ENCODE results near the gene CRMP1. TPM values are rescaled to one million over a fixed set of nuclear protein-coding genes. Genes with fewer than 3 reads are reported as not detected.

Gene CRMP1
- total RNA-seq, 1 donor from 2014 or later, result 15.7 TPM

DNA sequence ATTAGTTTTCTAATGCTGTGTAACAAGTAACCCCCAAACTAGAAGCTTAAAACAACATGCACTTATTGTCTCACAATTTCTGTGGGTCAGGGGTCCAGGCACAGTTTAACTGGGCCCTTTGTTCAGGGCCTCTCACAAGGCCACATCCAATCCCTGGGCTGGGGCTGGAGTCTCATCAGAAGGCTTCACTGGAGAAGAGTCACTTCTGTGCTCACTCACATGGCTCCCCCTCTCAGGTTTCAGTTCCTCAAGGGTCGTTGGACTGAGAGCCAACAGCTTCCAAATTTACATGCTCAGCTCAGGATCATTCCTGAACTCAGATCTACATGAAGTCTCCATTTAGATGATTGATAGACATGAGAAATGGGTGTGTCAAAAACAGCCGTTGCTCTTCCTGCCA is 104.7 kb downstream of the CRMP1 start:
- Mint-ChIP-seq H3K27me3 (ENCODE audit: low read depth) (no peaks in the 10 kb centered on the region), H3K9me3 (peaks cover 3% of the 10 kb centered on the region), H3K4me3 (no peak overlapping the region), H3K27ac (no peak overlapping the region), H3K36me3 (peaks cover 43% of the 10 kb centered on the region), H3K4me1 (no peaks in the 10 kb centered on the region)
- DNase-seq (ENCODE audit: low spot score in 2 of 2, unreplicated experiment in 2 of 2), result no peak
- TF ChIP-seq, protein P1, sequence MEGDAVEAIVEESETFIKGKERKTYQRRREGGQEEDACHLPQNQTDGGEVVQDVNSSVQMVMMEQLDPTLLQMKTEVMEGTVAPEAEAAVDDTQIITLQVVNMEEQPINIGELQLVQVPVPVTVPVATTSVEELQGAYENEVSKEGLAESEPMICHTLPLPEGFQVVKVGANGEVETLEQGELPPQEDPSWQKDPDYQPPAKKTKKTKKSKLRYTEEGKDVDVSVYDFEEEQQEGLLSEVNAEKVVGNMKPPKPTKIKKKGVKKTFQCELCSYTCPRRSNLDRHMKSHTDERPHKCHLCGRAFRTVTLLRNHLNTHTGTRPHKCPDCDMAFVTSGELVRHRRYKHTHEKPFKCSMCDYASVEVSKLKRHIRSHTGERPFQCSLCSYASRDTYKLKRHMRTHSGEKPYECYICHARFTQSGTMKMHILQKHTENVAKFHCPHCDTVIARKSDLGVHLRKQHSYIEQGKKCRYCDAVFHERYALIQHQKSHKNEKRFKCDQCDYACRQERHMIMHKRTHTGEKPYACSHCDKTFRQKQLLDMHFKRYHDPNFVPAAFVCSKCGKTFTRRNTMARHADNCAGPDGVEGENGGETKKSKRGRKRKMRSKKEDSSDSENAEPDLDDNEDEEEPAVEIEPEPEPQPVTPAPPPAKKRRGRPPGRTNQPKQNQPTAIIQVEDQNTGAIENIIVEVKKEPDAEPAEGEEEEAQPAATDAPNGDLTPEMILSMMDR (IDR thresholded peaks at IDR 0.05; ENCODE audit: unreplicated experiment), result no peak

DNA sequence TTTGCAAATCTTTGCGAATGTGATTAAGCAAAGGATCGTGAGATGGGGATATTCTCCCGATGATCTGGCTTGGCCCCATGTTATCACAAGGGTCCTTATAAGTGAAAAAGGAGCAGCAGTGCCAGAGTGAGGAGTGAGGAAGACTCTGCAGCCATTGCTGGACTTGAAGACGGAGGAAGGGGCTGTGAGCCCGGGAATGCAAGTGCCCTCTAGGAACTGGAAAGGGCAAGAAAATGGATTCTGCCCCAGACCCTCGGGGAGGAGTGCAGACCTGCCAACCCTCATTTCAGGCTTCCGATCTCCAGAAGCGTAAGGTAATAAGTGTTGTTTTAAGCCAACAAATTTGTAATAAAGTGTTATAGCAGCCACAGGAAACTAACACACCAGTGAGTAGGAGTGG is 105.6 kb downstream of the CRMP1 start:
- TF ChIP-seq, protein P1 (IDR thresholded peaks at IDR 0.05; ENCODE audit: unreplicated experiment), result no peak
- peak in 1 of 2 experiments; percentile 7 for DNase-seq (ENCODE audit: low spot score in 2 of 2, unreplicated experiment in 2 of 2)
- H3K36me3 Mint-ChIP-seq, result peaks cover 43% of the 10 kb centered on the region

DNA sequence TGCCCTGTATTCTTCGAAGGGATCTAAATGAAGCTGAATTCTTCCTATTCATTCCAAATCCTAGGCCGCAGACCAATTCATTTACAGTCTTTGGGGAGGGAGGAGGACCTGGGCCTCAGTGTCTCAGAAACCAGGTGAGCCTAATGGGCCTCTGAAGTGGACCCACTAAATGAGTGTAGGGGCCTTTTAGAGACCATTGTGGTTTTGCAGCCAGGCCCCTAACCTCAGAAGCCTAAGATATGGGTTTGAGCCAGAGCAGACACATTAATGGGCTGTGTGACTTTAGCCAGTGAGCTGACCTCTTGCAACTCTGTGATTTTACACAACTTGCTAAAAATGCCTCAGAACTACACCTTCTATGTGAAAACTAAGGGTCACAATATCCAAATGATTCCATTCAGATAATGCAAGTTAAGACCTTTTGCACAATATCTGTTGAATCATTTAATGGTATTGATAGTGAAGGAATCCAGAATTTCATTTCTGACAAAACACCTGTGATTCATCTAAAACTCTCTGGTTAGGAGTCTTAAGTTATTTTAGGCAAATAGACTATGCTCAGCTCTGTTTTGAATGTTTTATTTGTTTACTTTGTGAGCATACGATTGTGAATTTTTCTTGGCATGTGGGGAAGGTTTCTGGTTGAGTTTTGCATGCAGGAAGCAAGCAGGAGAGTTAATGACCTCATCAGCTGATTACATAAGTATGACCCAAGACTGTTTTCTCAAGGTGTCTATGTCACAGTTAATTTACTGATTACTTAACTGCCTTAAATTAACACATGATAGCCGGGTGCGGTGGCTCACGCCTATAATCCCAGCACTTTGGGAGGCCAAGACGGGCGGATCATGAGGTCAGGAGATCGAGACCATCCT is 106.8 kb downstream of the CRMP1 start:
- no peak overlapping the region for H3K27ac Mint-ChIP-seq
- TF ChIP-seq, protein P1 (IDR thresholded peaks at IDR 0.05; ENCODE audit: unreplicated experiment), result no peak
- peaks cover 3% of the 10 kb centered on the region for H3K9me3 Mint-ChIP-seq
- no peaks in the 10 kb centered on the region for H3K27me3 Mint-ChIP-seq (ENCODE audit: low read depth)
- no peaks in the 10 kb centered on the region for H3K4me1 Mint-ChIP-seq
- H3K4me3 Mint-ChIP-seq, result no peak overlapping the region
- DNase-seq (ENCODE audit: low spot score in 2 of 2, unreplicated experiment in 2 of 2), result peak in 1 of 2 experiments; percentile 16
- H3K36me3 Mint-ChIP-seq, result peaks cover 48% of the 10 kb centered on the region

More for the DNA sequence above, 105.6 kb downstream of the CRMP1 start:
- H3K9me3 Mint-ChIP-seq, result peaks cover 3% of the 10 kb centered on the region
- no peak overlapping the region for H3K4me3 Mint-ChIP-seq
- no peaks in the 10 kb centered on the region for H3K27me3 Mint-ChIP-seq (ENCODE audit: low read depth)
- H3K27ac Mint-ChIP-seq, result no peak overlapping the region
- no peaks in the 10 kb centered on the region for H3K4me1 Mint-ChIP-seq

DNA sequence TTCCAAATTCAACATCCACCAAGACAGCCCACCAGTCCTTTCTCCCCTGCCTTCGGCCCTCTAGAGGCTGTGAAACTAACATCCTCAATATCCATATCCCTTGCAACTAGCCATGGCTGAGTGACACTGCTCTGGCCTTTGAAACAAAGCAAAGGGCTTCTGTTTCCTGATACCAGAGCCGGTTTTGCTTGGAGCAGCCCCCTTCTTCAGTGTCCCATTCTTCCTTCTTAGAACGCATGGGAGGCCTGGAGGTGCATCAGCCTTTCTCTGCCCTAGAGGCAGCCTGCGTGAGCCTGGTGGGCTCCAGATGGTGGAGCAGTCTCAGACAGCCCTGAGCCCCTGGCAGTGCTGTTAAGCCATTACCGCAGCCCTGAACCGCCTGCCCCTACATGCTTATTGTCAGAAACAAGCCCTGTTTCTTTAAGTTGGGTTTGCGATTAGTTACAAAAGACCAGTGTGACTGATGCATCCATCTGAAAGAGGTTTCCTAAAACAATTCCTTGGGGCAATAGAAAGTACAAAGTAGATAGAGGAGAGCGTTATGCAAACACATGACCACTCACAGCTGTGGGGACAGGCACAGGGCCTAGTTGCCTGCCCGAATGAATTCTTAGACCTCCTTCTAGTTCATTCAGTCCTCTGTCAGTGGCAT is 107.8 kb downstream of the CRMP1 start:
- Mint-ChIP-seq H3K27me3 (ENCODE audit: low read depth) (no peaks in the 10 kb centered on the region), H3K36me3 (peaks cover 48% of the 10 kb centered on the region), H3K27ac (no peak overlapping the region), H3K9me3 (peaks cover 3% of the 10 kb centered on the region), H3K4me3 (no peak overlapping the region), H3K4me1 (no peaks in the 10 kb centered on the region)
- peak in 1 of 2 experiments; percentile 9 for DNase-seq (ENCODE audit: low spot score in 2 of 2, unreplicated experiment in 2 of 2)
- TF ChIP-seq, protein P1 (IDR thresholded peaks at IDR 0.05; ENCODE audit: unreplicated experiment), result no peak

DNA sequence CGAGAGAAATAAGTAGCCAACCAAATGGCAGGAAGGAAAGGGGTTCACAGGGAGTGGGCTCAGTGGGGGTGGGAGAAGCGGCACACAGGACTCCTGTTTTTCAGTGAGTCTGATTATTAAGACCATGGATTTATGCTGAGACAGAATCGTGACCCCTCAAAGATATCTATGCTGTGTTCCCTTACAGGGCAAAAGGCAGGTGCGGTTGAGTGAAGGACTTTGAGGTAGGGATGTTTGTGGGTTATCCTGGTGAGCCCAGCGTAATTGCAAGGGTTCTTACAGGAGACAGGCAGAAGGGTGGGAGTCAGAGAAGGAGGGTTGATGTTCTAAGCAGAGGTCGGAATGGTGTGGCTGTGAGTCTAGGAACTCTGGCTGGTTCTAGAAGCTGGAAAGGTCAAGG is 108.9 kb downstream of the CRMP1 start:
- no peak for DNase-seq (ENCODE audit: low spot score in 2 of 2, unreplicated experiment in 2 of 2)
- H3K27ac Mint-ChIP-seq, result no peak overlapping the region
- TF ChIP-seq, protein P1 (IDR thresholded peaks at IDR 0.05; ENCODE audit: unreplicated experiment), result no peak

More for the DNA sequence above, 108.9 kb downstream of the CRMP1 start:
- no peak overlapping the region for H3K4me3 Mint-ChIP-seq
- no peaks in the 10 kb centered on the region for H3K4me1 Mint-ChIP-seq
- H3K27me3 Mint-ChIP-seq (ENCODE audit: low read depth), result no peaks in the 10 kb centered on the region
- H3K9me3 Mint-ChIP-seq, result peaks cover 3% of the 10 kb centered on the region
- peaks cover 45% of the 10 kb centered on the region for H3K36me3 Mint-ChIP-seq
